ENCODE measurements around the gene REG1A.

Gene REG1A

DNA sequence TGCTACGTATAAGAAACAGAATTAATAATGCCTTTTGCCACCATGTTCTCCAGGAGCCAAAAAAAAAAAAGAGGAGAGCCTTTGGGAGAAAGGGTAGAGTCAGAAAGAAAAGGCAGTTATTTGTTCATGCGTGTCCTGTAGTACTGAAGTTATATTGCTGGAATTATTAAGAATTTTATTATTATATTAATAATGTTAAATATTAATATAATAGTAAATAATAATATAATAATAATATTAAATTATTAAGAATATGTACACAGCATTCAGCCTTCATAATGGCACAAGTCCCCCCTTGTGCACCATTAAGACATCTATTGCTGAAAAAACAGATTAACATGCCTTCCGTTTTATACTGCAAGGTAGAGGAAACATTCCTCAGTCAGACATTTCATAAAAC is 8.1 kb downstream of the REG1A start:
- no peak for DNase-seq

- no peak for DNase-seq
These were observed 9.0 kb downstream of the REG1A start for GRCh38 chr2:79129260-79129659.

DNA sequence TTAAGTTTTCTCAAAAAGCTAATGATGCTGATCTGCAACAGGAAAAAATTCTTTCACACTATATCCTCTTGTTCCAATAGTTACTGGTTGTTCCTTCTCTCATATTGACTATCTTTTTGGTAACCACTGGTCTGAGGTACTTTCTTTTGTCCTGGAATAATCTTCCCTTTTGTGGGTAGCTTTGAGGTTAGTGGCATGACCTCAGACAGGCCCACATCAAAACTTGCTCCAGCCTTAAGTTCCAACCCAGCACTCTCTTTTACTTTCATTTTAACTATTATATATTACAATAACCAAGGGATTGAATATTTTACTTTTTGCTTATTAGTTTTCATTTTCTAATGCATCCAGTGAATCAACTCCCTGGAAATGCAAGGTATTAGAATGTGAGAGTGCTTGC is 9.5 kb downstream of the REG1A start:
- DNase-seq: no peak

DNA sequence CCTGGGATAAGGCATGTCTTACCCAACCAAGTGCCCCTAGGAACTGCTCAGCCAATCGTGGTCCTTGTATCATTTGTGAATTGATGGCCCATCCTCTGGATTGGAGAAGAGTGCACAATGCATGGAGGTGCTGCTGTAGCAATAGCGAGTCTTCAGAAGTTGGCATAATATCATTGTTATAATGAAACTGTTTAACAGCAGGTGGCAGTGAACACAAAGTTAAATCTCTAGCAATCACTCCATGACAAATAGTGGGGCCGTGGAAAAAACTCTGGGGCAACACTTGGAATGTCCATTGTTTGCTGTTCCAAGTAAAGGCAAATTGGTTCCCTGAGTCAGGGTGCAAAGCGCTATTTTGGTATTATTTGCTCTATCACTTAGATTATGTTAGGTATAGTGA is 11.4 kb downstream of the REG1A start:
- no peak for DNase-seq

- DNase-seq: no peak
These were observed 18.1 kb downstream of the REG1A start for GRCh38 chr2:79138385-79138784.

- no peak for DNase-seq
These were observed 19.1 kb downstream of the REG1A start for GRCh38 chr2:79139423-79139822.

DNA sequence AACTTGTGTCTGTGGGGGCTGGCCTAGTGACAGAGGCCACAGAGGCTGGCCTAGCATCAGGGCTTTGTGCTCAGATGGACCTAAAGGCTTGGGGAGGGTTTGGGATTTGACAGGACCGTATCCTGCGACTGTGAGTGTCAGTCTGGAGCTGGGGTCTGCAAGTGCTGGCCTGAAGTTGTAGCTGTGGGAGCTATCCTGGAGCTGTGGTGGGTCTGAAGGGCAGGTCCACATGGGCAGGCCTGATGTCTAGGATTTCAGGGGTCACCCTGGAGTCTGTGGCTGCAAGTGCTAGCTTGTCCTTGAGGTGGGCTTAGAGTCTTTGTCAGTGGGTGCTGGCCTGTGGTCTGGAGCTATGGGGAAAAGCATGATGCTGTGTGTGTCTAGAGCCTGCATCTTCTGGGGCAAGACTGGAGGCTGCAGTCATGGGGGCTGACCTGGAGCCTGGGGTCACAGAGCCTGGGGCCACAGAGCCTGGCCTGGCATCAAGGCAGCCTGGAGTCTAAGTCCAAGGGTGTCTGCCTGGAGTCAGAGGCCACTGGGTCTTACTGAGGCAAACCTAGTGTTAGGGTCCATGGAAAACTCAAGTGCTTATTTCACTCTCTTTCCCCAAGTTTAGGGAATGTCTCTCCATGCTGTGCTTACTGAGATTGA is 35.7 kb downstream of the REG1A start:
- no peak for DNase-seq

DNA sequence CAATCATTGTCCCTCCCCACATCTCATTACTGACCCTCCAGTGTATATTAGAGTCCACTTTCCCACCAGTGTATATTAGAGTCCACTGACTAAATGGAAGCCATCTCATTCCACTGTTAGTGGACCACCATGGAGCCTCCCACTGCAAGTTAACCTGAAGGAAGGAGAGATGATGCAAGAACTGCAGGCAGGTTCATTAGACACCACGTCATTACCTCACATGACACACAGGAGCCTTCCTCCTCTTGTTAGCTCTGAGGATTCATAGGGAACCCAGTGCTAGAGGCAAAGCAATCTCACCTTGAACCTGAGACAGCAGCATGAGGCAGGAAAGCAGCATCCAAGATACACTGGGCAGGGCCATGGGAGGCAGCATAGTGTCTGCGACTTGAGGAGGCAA is 38.7 kb downstream of the REG1A start:
- DNase-seq: no peak

DNA sequence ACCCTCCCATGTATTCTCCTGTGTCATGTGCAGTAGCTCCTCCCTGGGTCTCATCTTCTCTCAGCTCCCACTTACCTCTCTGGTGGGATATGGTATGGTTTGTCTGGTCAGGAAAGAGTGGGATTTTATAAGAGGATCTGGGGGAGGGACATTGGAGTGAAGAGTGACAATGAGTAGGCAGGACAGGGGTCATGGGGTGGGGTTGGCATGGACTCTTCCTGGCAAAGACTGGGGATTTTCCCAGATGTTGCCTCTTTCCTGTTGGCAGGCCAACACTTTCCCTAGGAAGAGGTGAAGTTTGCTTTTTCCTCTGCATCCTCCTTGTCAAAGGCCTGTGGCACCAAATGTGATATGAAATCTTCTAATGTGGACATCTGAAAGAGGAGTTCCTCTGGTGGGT is 39.4 kb downstream of the REG1A start, which contains the start of gene REG3A:
TSS of gene REG3A (minus strand) at position 101 of the 400 bp plus-strand sequence. CDS start 348 bp downstream, outside the sequence.
- no peak for DNase-seq

DNA sequence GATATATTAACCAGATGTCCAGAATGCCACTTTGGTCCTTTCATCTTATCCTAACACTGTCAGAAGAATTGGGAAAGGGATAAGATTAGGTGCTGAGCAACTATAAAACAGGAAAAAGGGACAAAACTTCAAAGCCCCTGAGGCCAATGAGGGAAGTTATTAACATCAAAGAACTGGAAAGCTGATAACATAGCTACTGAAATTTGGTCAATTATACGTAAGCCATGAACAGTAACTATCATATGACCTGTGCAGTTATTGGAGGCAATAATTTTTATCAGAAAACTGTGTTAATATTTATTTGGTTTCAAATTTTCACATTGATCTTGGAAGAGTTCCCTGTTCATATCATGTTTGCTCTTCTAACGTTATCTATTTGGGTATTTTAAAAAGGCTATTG is 41.8 kb downstream of the REG1A start:
- DNase-seq: no peak

DNA sequence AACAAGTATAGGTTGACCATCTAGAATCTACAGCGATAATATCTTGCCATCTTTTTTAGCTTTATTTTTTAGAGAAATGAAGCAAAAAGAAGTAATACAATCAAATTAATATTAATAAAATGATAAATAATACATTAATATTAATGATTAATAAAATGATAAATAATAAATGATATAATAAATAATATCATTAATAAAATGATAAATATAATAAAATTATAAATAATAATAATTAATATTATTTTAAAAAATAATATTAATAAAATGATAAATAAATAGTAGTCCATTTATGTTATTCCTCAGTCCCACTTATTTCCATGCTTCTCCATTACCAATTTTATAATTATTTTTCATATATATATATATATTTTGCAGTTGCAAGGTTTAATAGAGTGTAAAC is 42.5 kb downstream of the REG1A start:
- DNase-seq: no peak

DNA sequence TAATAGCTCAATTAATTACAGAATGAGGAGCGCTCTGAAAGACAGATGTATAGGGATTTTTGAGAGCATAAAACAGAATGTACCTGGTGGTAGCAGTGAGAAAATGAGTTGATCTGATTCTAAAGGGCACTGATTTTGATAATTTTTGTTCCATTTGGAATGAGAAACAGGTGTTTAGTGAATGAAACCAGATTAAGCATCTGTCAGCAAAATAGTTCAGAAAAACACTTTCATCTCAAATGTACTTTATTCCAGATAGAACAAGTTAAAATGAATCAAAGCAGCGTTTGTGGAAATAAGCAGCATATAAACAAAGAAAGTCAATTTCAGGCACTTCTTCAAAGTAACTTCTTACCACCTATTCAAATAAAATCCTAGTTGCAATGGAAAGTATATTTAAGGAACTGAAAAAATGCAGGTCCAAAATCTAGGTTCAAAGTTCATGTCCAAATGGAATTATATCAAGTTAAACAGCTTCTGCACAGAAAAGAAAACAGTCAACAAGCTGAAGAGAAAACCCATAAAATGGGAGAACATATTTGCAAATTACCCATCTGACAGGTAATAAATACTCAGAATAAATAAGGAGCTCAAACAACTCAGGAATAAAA is 51.2 kb downstream of the REG1A start:
- DNase-seq: no peak
